ENCODE measurements around the gene KCNS1. TPM values are rescaled to one million over a fixed set of nuclear protein-coding genes. Genes with fewer than 3 reads are reported as not detected.

The KCNS1 gene
- total and polyA plus RNA-seq, 4 donors = 0.45 to 3.0 (median 1.3) TPM

- no peak overlapping the region for H3K27ac ChIP-seq (ENCODE audit: low read depth in 1 of 2, low read length in 1 of 2)
- no peak for DNase-seq
- H3K9ac ChIP-seq (ENCODE audit: insufficient read depth in 1 of 2, low read length in 2 of 2) = no peak overlapping the region
- ATAC-seq (ENCODE audit: insufficient read depth, low FRiP score) = no peak
- WGBS, 2 donors = 86 to 88% methylated on average over 8 of the region's 8 CpGs
- H3K4me1 ChIP-seq (ENCODE audit: control insufficient read depth in 5 of 5, insufficient read depth in 5 of 5, low read length in 5 of 5) = peaks cover 0 to 2% (median 0%) of the 10 kb centered on the region in 5 donors
- TF ChIP-seq CTCF (IDR thresholded peaks at IDR 0.05; ENCODE audit: control extremely low read depth, extremely low read depth) = no peak
- H3K36me3 ChIP-seq (ENCODE audit: control insufficient read depth in 4 of 4, insufficient read depth in 4 of 4, low read length in 4 of 4) = no peaks in the 10 kb centered on the region
- peaks cover 0 to 11% (median under 1%) of the 10 kb centered on the region in 3 donors for H3K27me3 ChIP-seq (ENCODE audit: control insufficient read depth in 3 of 3, insufficient read depth in 3 of 3, low read length in 2 of 3)
- H3K9me3 ChIP-seq (ENCODE audit: control insufficient read depth in 4 of 4, insufficient read depth in 3 of 4, low read length in 3 of 4) = no peaks in the 10 kb centered on the region
- H3K4me3 ChIP-seq = no peak overlapping the region
Measured at GRCh38 chr20:45109634-45110033, 8.7 kb upstream of the KCNS1 start.

DNA sequence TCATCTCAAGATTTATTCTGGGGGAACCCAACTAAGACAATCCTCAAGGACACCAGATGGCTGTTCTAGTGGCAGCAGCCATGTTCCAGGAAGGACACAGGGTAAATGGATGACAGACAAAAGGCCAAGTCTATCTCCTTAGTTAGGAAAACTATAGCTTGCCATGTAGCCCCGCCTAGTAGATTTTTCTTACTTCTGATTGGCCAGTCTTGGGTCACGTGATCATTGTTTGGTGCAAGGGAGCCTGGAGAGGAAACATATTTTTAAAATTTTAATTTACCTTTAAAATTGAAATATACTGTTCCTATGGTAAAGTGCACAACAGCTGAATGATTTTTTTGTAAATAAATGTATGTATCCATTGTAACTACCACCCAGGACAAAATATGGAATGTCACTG, 4.4 kb upstream of the KCNS1 start:
- peaks cover 0 to 2% (median 0%) of the 10 kb centered on the region in 4 donors for H3K9me3 ChIP-seq (ENCODE audit: control insufficient read depth in 4 of 4, insufficient read depth in 3 of 4, low read length in 3 of 4)
- H3K4me1 ChIP-seq (ENCODE audit: control insufficient read depth in 5 of 5, insufficient read depth in 5 of 5, low read length in 5 of 5) = peaks cover 0 to 4% (median 0%) of the 10 kb centered on the region in 5 donors
- peaks cover 0 to 26% (median 14%) of the 10 kb centered on the region in 3 donors for H3K27me3 ChIP-seq (ENCODE audit: control insufficient read depth in 3 of 3, insufficient read depth in 3 of 3, low read length in 2 of 3)
- TF ChIP-seq CTCF (IDR thresholded peaks at IDR 0.05; ENCODE audit: control extremely low read depth, extremely low read depth) = no peak
- H3K36me3 ChIP-seq (ENCODE audit: control insufficient read depth in 4 of 4, insufficient read depth in 4 of 4, low read length in 4 of 4) = no peaks in the 10 kb centered on the region
- ATAC-seq (ENCODE audit: insufficient read depth, low FRiP score) (no peak), DNase-seq (no peak)
- H3K9ac ChIP-seq (ENCODE audit: insufficient read depth in 1 of 2, low read length in 2 of 2) = no peak overlapping the region
- H3K4me3 ChIP-seq = no peak overlapping the region
- WGBS, 2 donors = 91 to 93% methylated on average over 2 of the region's 2 CpGs
- no peak overlapping the region for H3K27ac ChIP-seq (ENCODE audit: low read depth in 1 of 2, low read length in 1 of 2)

GRCh38 chr20:45104786-45105185, 3.9 kb upstream of the KCNS1 start:
- Histone ChIP-seq H3K4me3 (no peak overlapping the region), H3K27me3 (ENCODE audit: control insufficient read depth in 3 of 3, insufficient read depth in 3 of 3, low read length in 2 of 3) (peaks cover 0 to 31% (median 19%) of the 10 kb centered on the region in 3 donors), H3K36me3 (ENCODE audit: control insufficient read depth in 4 of 4, insufficient read depth in 4 of 4, low read length in 4 of 4) (no peaks in the 10 kb centered on the region), H3K9me3 (ENCODE audit: control insufficient read depth in 4 of 4, insufficient read depth in 3 of 4, low read length in 3 of 4) (peaks cover 0 to 2% (median 0%) of the 10 kb centered on the region in 4 donors), H3K27ac (ENCODE audit: low read depth in 1 of 2, low read length in 1 of 2) (no peak overlapping the region), H3K9ac (ENCODE audit: insufficient read depth in 1 of 2, low read length in 2 of 2) (no peak overlapping the region), H3K4me1 (ENCODE audit: control insufficient read depth in 5 of 5, insufficient read depth in 5 of 5, low read length in 5 of 5) (peaks cover 0 to 4% (median 0%) of the 10 kb centered on the region in 5 donors)
- no peak for TF ChIP-seq CTCF (IDR thresholded peaks at IDR 0.05; ENCODE audit: control extremely low read depth, extremely low read depth)
- DNase-seq = no peak
- 54 to 64% methylated on average over 5 of the region's 5 CpGs for WGBS, 2 donors
- ATAC-seq (ENCODE audit: insufficient read depth, low FRiP score) = peak; percentile 77

- 42 to 73% methylated on average over 2 of the region's 2 CpGs for WGBS, 2 donors
- TF ChIP-seq CTCF (IDR thresholded peaks at IDR 0.05; ENCODE audit: control extremely low read depth, extremely low read depth) = no peak
Measured at GRCh38 chr20:45103072-45103471, 2.1 kb upstream of the KCNS1 start.

More at GRCh38 chr20:45103072-45103471, 2.1 kb upstream of the KCNS1 start:
- DNase-seq (no peak), ATAC-seq (ENCODE audit: insufficient read depth, low FRiP score) (no peak)
- no peak overlapping the region for H3K4me3 ChIP-seq
- no peak overlapping the region for H3K9ac ChIP-seq (ENCODE audit: insufficient read depth in 1 of 2, low read length in 2 of 2)
- peaks cover 0 to 44% (median 30%) of the 10 kb centered on the region in 3 donors for H3K27me3 ChIP-seq (ENCODE audit: control insufficient read depth in 3 of 3, insufficient read depth in 3 of 3, low read length in 2 of 3)
- H3K9me3 ChIP-seq (ENCODE audit: control insufficient read depth in 4 of 4, insufficient read depth in 3 of 4, low read length in 3 of 4) = peaks cover 0 to 2% (median 0%) of the 10 kb centered on the region in 4 donors
- H3K36me3 ChIP-seq (ENCODE audit: control insufficient read depth in 4 of 4, insufficient read depth in 4 of 4, low read length in 4 of 4) = no peaks in the 10 kb centered on the region
- peaks cover 0 to 7% (median 0%) of the 10 kb centered on the region in 5 donors for H3K4me1 ChIP-seq (ENCODE audit: control insufficient read depth in 5 of 5, insufficient read depth in 5 of 5, low read length in 5 of 5)
- H3K27ac ChIP-seq (ENCODE audit: low read depth in 1 of 2, low read length in 1 of 2) = no peak overlapping the region
